Prostate gland (tissue), 2 donors: ENCODE results near the gene ABCA2. TPM values are rescaled to one million over a fixed set of nuclear protein-coding genes. Genes with fewer than 3 reads are reported as not detected.
A peak's percentile ranks its signal among the peaks of the same experiment; 100 is the strongest.

Experiments used
- DNase-seq: peaks from one replicate; pipeline ENCODE4 v3.0.0-alpha.2; 2019; ENCODE audit warnings: low spot score
- H3K27ac ChIP-seq, 2 donors: fragments of 200-600 bp; sonication (generic); 2 replicates each; pipeline ENCODE4 v1.5.1; 2017 to 2019
- H3K27me3 ChIP-seq: fragments of 200-600 bp; sonication (generic); replicated peaks from 2 replicates; pipeline ENCODE4 v1.5.1; 2019; ENCODE audit not compliant: insufficient read depth
- H3K36me3 ChIP-seq, 2 donors: fragments of 200-600 bp; sonication (generic); 1 replicate in 1 of 2; 2 replicates in 1 of 2; pipeline versions ENCODE4 v1.5.1 to v1.8.1; 2017 to 2019
- H3K4me1 ChIP-seq: fragments of 200-600 bp; sonication (generic); replicated peaks from 2 replicates; pipeline ENCODE4 v1.5.1; 2019
- H3K4me3 ChIP-seq, 2 donors: fragments of 200-600 bp; sonication (generic); 2 replicates each; pipeline ENCODE4 v1.5.1; 2017 to 2019
- H3K9me3 ChIP-seq: fragments of 200-600 bp; sonication (generic); 2 replicates; pipeline ENCODE4 v1.5.1; 2017
- CTCF ChIP-seq, 4 experiments: fragments of 200-600 bp in 2 of 4; fragments of 450-650 bp in 2 of 4; sonication (generic) in 2 of 4; IDR thresholded peaks; 1 replicate in 3 of 4; 2 replicates in 1 of 4; pipeline ENCODE4 v1.5.1; 2016 to 2019; ENCODE audit warnings: antibody characterized with exemption in 4 of 4, mild to moderate bottlenecking in 2 of 4, moderate library complexity in 2 of 4
- POLR2A ChIP-seq: fragments of 450-650 bp; IDR thresholded peaks from one replicate; pipeline ENCODE4 v1.6.1; 2016; ENCODE audit warnings: antibody characterized with exemption, mild to moderate bottlenecking
- POLR2AphosphoS5 ChIP-seq: sonication (generic); formaldehyde crosslinking; IDR thresholded peaks from one replicate; pipeline ENCODE4 v1.6.1; 2017; ENCODE audit warnings: antibody characterized with exemption
- WGBS: methylation state at CpG from one replicate; pipeline ENCODE4 v1.1.5; 2018; 5-methylcytosine and 5-hydroxymethylcytosine counted together
- intact Hi-C: fragments of 100-400 bp; cut with DNase I; formaldehyde crosslinking; loops from one replicate; pipeline ENCODE4 v1.14.2; 2022
- total RNA-seq, 2 donors: library from RNA; depleted of rRNA; stranded (reverse); fragments of >200 nt; gene quantifications; one replicate each; pipeline ENCODE4 v1.1.0, GENCODE V29; 2016

Gene ABCA2
- total RNA-seq, 2 donors from 2014 or later = 27.4 to 79.1 TPM

DNA sequence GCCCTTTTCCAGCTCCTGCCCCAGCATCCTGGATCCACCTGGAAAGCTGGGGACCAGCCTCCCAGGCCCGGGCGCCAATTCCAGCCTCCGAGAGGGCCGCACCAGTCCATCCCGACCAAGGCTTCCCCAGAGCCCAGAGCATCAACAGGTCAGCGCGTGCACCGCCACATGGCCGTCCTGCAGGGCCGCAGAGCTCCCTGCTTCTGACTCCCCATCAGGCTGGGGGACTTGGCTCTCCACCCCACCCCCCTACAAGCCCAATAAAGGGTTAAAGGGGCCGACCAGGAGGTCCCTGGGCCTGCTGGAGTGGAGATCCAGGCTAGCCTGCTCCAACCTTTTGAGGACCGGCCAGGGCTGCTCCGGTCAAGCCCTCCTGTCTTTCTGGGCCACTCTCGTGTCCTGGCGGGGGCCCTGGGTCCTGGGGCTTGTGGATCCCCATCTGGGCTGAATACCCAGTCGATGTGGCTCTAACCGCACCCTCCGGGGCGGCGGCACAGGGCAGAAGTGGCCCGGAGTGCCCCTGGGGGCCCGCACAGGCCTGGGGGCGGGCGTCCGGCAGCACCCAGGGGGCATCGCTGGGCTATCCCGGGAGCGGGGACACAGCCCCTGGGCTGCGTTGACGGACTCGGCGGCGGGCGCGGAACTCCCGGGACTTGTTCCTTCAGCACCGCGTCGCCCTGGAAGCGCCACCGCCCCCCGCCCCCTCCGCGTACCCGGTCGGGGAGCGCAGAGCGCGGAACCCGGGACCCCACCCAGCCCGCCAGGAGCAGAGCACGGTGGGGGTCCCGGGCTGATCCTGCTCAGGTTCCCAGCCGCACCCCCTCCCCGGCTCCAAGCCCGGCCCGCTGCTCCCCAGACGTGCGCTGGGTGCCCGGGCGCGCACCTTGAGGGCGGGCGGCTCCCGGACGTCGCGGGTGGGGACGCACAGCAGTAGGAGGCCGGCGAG, 25.2 kb upstream of the ABCA2 start:
- DNase-seq = no peak
- H3K4me3 ChIP-seq = peak overlapping the region; percentile 43 to 58
- no peaks in the 10 kb centered on the region for H3K36me3 ChIP-seq
- intact Hi-C loops = no loop called here
- H3K27ac ChIP-seq = peak overlapping the region; percentile 31 to 76
- no peak for TF ChIP-seq POLR2AphosphoS5
- TF ChIP-seq POLR2A = no peak
- no peaks in the 10 kb centered on the region for H3K27me3 ChIP-seq
- H3K9me3 ChIP-seq = no peaks in the 10 kb centered on the region
- H3K4me1 ChIP-seq = peaks cover 43% of the 10 kb centered on the region
- WGBS = 30% methylated on average over 35 of the region's 71 CpGs

GRCh38 chr9:137052293-137052692, 24.3 kb upstream of the ABCA2 start:
- Histone ChIP-seq H3K27me3 (no peaks in the 10 kb centered on the region), H3K36me3 (no peaks in the 10 kb centered on the region), H3K4me3 (no peak overlapping the region), H3K9me3 (no peaks in the 10 kb centered on the region), H3K27ac (no peak overlapping the region), H3K4me1 (peaks cover 46% of the 10 kb centered on the region)
- TF ChIP-seq POLR2AphosphoS5 (no peak), CTCF (IDR thresholded peaks at IDR 0.05) (no peak), POLR2A (no peak)
- 83% methylated on average over 8 of the region's 8 CpGs for WGBS
- DNase-seq = no peak
- intact Hi-C loops = no loop called here

DNA sequence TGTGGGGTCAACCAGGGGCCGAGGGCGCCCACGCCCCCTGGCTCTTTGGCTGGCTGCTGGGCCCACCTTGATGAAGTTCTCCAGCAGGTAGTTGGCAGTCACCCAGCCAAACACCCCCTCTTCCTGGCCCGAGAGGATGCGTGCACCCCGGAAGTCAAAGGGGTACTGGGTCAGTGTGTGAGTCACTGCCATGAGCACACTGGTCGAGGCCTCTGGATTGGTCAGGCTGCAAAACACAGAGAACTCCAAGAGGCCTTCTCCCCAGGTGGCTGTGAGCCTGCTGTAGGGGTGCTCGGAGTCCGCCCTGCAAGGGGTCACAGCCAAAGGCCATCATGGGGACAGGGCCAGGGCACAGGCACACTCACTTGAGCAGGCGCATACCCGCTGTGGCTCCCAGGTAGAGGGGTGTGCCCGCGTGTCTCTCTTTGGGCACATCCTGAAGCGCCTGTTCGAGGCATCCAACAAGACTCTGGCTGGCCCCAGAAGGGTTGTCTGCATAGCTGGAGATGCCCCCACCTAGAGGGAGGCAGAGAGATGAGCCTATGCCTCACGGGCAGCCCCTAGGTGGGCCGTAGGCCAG, 23.2 kb upstream of the ABCA2 start:
- Histone ChIP-seq H3K27me3 (no peaks in the 10 kb centered on the region), H3K36me3 (no peaks in the 10 kb centered on the region), H3K27ac (no peak overlapping the region), H3K9me3 (no peaks in the 10 kb centered on the region), H3K4me3 (no peak overlapping the region), H3K4me1 (peaks cover 49% of the 10 kb centered on the region)
- DNase-seq = no peak
- 84% methylated on average over 15 of the region's 17 CpGs for WGBS
- TF ChIP-seq POLR2AphosphoS5 = no peak
- no peak for TF ChIP-seq CTCF (IDR thresholded peaks at IDR 0.05)
- intact Hi-C loops = no loop called here

GRCh38 chr9:137050570-137050969, 22.5 kb upstream of the ABCA2 start:
- Histone ChIP-seq H3K36me3 (no peaks in the 10 kb centered on the region), H3K9me3 (no peaks in the 10 kb centered on the region), H3K27ac (no peak overlapping the region), H3K27me3 (no peaks in the 10 kb centered on the region), H3K4me3 (no peak overlapping the region), H3K4me1 (peaks cover 42% of the 10 kb centered on the region)
- DNase-seq = no peak
- intact Hi-C loops = no loop called here
- TF ChIP-seq CTCF (IDR thresholded peaks at IDR 0.05) = no peak
- no peak for TF ChIP-seq POLR2A
- no peak for TF ChIP-seq POLR2AphosphoS5
- WGBS = 90% methylated on average over 5 of the region's 5 CpGs

DNA sequence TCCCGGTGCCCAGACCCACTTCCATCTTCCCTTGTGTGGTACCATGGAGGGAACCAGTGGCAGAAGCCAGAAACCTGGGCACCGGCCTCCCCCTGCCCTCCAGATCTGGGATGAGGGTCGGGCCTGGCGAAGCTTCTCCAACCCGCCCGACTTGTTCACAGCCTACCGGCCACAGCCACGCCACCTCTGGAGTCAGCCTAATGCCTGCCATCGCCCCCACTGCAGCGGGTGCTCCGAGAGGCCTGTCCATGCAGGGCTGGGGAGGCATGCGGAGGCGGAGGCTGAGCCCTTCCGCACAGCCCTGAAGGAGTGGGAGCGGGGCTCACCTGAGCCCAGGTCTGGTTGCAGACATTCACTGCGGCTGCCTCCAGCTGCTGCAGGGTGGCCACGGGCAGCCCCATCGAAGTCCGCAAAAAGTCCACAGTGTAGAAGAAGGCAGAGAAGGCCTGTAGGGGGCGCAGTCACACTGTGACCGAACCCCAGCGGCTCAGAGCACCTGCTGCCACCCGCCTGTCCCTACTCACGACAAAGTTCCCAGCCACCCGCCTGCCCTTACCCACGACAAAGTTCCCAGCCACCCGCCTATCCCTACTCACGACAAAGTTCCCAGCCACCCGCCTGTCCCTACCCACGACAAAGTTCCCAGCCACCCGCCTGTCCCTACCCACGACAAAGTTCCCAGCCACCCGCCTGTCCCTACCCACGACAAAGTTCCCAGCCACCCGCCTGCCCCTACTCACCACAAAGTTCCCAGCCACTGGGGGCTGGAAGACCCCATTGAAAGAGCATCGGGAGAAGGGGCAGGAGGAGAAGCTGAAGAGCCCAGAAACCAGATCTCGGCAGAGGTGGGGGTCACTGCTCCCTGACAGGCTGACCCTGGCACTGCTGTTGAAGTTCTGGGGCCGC, 21.8 kb upstream of the ABCA2 start:
- Histone ChIP-seq H3K27me3 (no peaks in the 10 kb centered on the region), H3K27ac (no peak overlapping the region), H3K36me3 (no peaks in the 10 kb centered on the region), H3K4me3 (no peak overlapping the region), H3K4me1 (peaks cover 40% of the 10 kb centered on the region), H3K9me3 (no peaks in the 10 kb centered on the region)
- intact Hi-C loops = no loop called here
- peak; percentile 61 for DNase-seq
- WGBS = 45% methylated on average over 37 of the region's 38 CpGs
- TF ChIP-seq POLR2A (no peak), POLR2AphosphoS5 (no peak), CTCF (IDR thresholded peaks at IDR 0.05) (peak; percentile 17 to 81 (median 62))
